SU-DHL-6 (cell line): Measurements from ENCODE around the gene MIDN.

Source experiments
- H2AFZ ChIP-seq: fragments of 200-600 bp; sonication (generic); 2 replicates; pipeline ENCODE4 v1.6.1; 2014; ENCODE audit warnings: low read depth, mild to moderate bottlenecking, moderate library complexity, mixed read lengths, antibody characterized with exemption, low read length; ENCODE audit not compliant: severe bottlenecking
- H3F3A ChIP-seq: fragments of 200-600 bp; shearing (Covaris generic); 2 replicates; pipeline ENCODE4 v1.6.0; 2016; ENCODE audit warnings: antibody characterized with exemption, mild to moderate bottlenecking; ENCODE audit not compliant: insufficient read depth
- H3K27ac ChIP-seq: fragments of 200-600 bp; sonication (generic); 2 replicates; pipeline ENCODE4 v1.5.1; 2016; ENCODE audit warnings: low read depth, mild to moderate bottlenecking, low read length, moderate library complexity, mixed read lengths
- H3K27me3 ChIP-seq: fragments of 200-600 bp; sonication (generic), shearing (Covaris generic); 2 replicates; pipeline ENCODE4 v1.6.0; 2014; ENCODE audit warnings: mild to moderate bottlenecking, low read length
- H3K36me3 ChIP-seq: fragments of 200-600 bp; sonication (generic); 2 replicates; pipeline ENCODE4 v1.6.1; 2014; ENCODE audit warnings: mild to moderate bottlenecking, low read length, mixed read lengths
- H3K4me2 ChIP-seq: fragments of 300-600, 200-600 bp; shearing (Covaris generic), sonication (generic); 2 replicates; pipeline ENCODE4 v1.6.0; 2014; ENCODE audit warnings: low read length, low read depth, mild to moderate bottlenecking; ENCODE audit not compliant: poor library complexity, severe bottlenecking
- H3K4me3 ChIP-seq: fragments of 200-600 bp; sonication (generic); 2 replicates; pipeline ENCODE4 v1.5.1; 2014; ENCODE audit warnings: antibody characterized with exemption, low read length, mild to moderate bottlenecking, mixed read lengths; ENCODE audit not compliant: insufficient read depth, poor library complexity, severe bottlenecking
- H3K79me2 ChIP-seq: fragments of 200-600 bp; sonication (generic); 2 replicates; pipeline ENCODE4 v1.6.1; 2014; ENCODE audit warnings: mild to moderate bottlenecking, low read length, moderate library complexity; ENCODE audit not compliant: insufficient read depth
- H3K9ac ChIP-seq: fragments of 200-600 bp; sonication (generic); 2 replicates; pipeline ENCODE4 v1.7.0; 2014; ENCODE audit warnings: mild to moderate bottlenecking, low read length
- H3K9me2 ChIP-seq: fragments of 200-600 bp; sonication (generic); replicated peaks from 2 replicates; pipeline ENCODE4 v1.6.1; 2014; ENCODE audit warnings: low read length; ENCODE audit not compliant: insufficient read depth
- H3K9me3 ChIP-seq: fragments of 200-600 bp; sonication (generic); 2 replicates; pipeline ENCODE4 v1.6.1; 2014; ENCODE audit warnings: low read length, mixed read lengths; ENCODE audit not compliant: insufficient read depth
- H4K20me1 ChIP-seq: fragments of 200-600 bp; sonication (generic); 2 replicates; pipeline ENCODE4 v1.6.1; 2014; ENCODE audit warnings: low read depth, mild to moderate bottlenecking, antibody characterized with exemption, low read length, moderate library complexity, mixed read lengths
- EZH2phosphoT487 ChIP-seq: fragments of 200-600 bp; sonication (generic), shearing (Covaris generic); conservative IDR thresholded peaks from 2 replicates; pipeline ENCODE4 v1.6.1; 2018; ENCODE audit warnings: mild to moderate bottlenecking, antibody characterized with exemption, low read length, moderate library complexity, mixed read lengths
- TF ChIP-seq, protein P1 (sequence below): fragments of 200-600 bp; sonication (generic); IDR thresholded peaks from one replicate; pipeline ENCODE4 v1.5.1; 2017; ENCODE audit warnings: antibody characterized with exemption, mild to moderate bottlenecking, low read length, moderate library complexity; ENCODE audit not compliant: insufficient read depth, poor library complexity, severe bottlenecking

The MIDN gene

DNA sequence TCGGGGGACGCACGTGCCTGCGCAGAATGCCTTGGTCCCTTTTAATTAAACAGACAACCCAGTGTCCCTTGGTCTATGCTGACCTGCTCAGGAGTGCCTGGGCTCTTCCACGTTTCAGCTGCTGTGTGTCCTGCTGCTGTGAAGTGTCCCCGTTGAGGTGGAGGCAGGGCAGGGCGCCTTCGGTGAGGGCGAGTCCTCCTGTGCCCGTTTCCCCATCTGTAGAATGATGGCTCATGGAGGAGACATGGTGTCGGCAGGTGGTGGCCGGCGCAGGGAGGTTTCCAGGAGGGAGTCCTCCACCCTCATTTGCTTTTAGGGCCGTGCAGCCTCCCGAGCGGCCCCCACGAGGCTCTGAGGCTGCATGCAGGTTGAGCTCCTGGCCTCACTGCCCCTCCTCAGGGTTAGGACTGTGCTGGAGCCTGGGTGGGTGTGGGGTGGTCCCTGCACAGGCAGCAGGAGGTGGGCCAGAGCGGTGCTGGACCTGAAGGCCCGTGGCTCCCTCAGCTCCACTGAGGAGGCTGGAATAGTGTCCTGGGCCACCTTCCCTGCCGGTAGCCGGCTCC, 34.0 kb upstream of the MIDN start:
- H3F3A ChIP-seq = no peaks in the 10 kb centered on the region
- no peak overlapping the region for H2AFZ ChIP-seq
- no peaks in the 10 kb centered on the region for H4K20me1 ChIP-seq
- H3K36me3 ChIP-seq = no peaks in the 10 kb centered on the region
- H3K9me2 ChIP-seq = no peaks in the 10 kb centered on the region
- no peak overlapping the region for H3K4me2 ChIP-seq
- no peaks in the 10 kb centered on the region for H3K9me3 ChIP-seq
- TF ChIP-seq EZH2phosphoT487 = no peak
- TF ChIP-seq, protein P1, sequence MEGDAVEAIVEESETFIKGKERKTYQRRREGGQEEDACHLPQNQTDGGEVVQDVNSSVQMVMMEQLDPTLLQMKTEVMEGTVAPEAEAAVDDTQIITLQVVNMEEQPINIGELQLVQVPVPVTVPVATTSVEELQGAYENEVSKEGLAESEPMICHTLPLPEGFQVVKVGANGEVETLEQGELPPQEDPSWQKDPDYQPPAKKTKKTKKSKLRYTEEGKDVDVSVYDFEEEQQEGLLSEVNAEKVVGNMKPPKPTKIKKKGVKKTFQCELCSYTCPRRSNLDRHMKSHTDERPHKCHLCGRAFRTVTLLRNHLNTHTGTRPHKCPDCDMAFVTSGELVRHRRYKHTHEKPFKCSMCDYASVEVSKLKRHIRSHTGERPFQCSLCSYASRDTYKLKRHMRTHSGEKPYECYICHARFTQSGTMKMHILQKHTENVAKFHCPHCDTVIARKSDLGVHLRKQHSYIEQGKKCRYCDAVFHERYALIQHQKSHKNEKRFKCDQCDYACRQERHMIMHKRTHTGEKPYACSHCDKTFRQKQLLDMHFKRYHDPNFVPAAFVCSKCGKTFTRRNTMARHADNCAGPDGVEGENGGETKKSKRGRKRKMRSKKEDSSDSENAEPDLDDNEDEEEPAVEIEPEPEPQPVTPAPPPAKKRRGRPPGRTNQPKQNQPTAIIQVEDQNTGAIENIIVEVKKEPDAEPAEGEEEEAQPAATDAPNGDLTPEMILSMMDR = no peak
- H3K79me2 ChIP-seq = peaks cover 39% of the 10 kb centered on the region
- no peak overlapping the region for H3K9ac ChIP-seq
- no peaks in the 10 kb centered on the region for H3K27me3 ChIP-seq
- H3K4me3 ChIP-seq = no peak overlapping the region
- H3K27ac ChIP-seq = no peak overlapping the region

- no peak overlapping the region for H2AFZ ChIP-seq
- no peak overlapping the region for H3K4me3 ChIP-seq
- H3K4me2 ChIP-seq = no peak overlapping the region
- H3K27me3 ChIP-seq = no peaks in the 10 kb centered on the region
- no peaks in the 10 kb centered on the region for H3K9me2 ChIP-seq
- peaks cover 32% of the 10 kb centered on the region for H3K79me2 ChIP-seq
- H3K36me3 ChIP-seq = no peaks in the 10 kb centered on the region
- no peaks in the 10 kb centered on the region for H3K9me3 ChIP-seq
- TF ChIP-seq, protein P1 = no peak
- no peak for TF ChIP-seq EZH2phosphoT487
- no peak overlapping the region for H3K27ac ChIP-seq
- no peaks in the 10 kb centered on the region for H3F3A ChIP-seq
- no peaks in the 10 kb centered on the region for H4K20me1 ChIP-seq
- H3K9ac ChIP-seq = no peak overlapping the region
These were observed 33.3 kb upstream of the MIDN start for GRCh38 chr19:1214862-1215731.

DNA sequence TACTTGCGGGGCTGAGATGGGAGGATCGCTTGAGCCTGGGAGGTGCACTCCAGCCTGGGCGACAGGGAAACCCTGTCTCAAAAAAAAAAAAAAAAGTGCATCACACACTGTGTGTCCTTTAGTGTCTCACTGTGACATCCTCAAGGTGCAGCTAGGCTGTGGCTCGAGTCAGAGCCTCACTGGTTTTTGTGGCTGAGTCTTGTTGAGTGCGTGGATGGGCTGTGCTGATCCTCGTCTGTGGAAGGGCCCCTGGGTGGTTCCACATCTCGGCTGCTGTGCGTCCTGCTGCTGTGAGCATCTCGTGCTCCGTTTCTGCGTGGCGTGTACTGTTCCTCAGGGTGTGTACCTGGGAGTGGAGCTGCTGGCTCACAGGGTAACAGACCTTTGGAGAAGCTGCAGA, 31.6 kb upstream of the MIDN start:
- Histone ChIP-seq H3K27me3 (no peaks in the 10 kb centered on the region), H3F3A (no peaks in the 10 kb centered on the region), H2AFZ (no peak overlapping the region), H3K4me2 (no peak overlapping the region), H3K9me3 (no peaks in the 10 kb centered on the region), H3K9me2 (no peaks in the 10 kb centered on the region), H3K4me3 (no peak overlapping the region), H4K20me1 (no peaks in the 10 kb centered on the region), H3K36me3 (no peaks in the 10 kb centered on the region), H3K9ac (no peak overlapping the region), H3K79me2 (peaks cover 18% of the 10 kb centered on the region; the same call in 1 of the 2 replicates), H3K27ac (no peak overlapping the region)
- TF ChIP-seq, protein P1 = no peak
- TF ChIP-seq EZH2phosphoT487 = no peak
